ENCODE results near the gene VNN1. TPM values are rescaled to one million over a fixed set of nuclear protein-coding genes. Genes with fewer than 3 reads are reported as not detected.

The VNN1 gene
- total RNA-seq, 1 donor from 2014 or later: not detected

DNA sequence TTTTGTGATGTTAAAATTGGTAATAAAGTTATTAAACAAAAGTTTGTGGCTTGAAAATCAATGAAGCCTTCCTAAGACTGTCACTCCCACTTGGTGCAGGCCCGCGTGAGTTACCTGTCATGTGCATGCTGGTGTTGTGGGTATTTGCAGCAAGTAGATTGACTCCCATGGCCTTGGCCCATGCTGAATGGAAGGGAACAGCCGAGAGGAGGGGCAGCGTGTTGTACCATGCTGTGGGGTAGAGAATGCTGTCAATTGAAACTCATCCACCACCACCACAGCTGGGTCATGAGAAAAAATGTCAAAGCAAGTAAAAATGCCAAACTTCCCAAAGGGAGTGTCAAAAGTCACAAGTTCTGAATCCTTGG lies 12.7 kb upstream of the VNN1 start:
- H3K27ac Mint-ChIP-seq (ENCODE audit: unreplicated experiment): no peak overlapping the region
- H3K4me1 Mint-ChIP-seq (ENCODE audit: unreplicated experiment): no peaks in the 10 kb centered on the region
- H3K27me3 Mint-ChIP-seq (ENCODE audit: unreplicated experiment): peaks cover 14% of the 10 kb centered on the region
- H3K4me3 Mint-ChIP-seq (ENCODE audit: unreplicated experiment): no peak overlapping the region
- no peaks in the 10 kb centered on the region for H3K9me3 Mint-ChIP-seq (ENCODE audit: unreplicated experiment)
- no peaks in the 10 kb centered on the region for H3K36me3 Mint-ChIP-seq (ENCODE audit: unreplicated experiment)
- no peak for DNase-seq (ENCODE audit: extremely low spot score, unreplicated experiment)
- TF ChIP-seq CTCF (IDR thresholded peaks at IDR 0.05): no peak

DNA sequence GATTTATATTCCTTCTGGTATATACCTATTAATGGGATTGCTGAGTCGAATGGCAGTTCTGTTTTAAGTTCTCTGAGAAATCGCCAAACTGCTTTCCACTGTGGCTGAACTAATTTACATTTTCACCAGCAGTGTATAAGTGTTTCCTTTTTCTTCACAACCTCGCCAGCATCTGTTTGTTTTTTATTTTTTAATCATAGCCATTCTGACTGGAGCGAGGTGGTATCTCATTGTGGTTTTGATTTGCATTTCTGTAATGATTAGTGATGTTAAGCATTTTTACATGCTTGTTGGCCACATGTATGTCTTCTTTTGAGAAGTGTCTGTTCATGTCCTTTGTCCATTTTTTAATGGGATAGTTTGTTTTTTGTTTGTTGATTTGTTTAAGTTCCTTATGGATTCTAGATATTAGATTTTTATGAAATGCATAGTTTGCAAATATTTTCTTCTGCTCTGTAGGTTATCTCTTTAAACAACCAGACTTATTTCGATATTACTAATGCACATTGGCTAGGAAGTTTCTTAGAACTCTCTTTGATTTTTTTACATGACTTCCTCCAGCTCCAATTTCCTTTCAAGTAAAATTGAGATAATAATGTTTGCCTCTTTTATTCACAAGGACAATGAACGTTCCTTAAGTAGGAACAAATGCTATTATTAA lies 12.2 kb upstream of the VNN1 start:
- H3K27me3 Mint-ChIP-seq (ENCODE audit: unreplicated experiment): peaks cover 14% of the 10 kb centered on the region
- no peak for DNase-seq (ENCODE audit: extremely low spot score, unreplicated experiment)
- TF ChIP-seq CTCF (IDR thresholded peaks at IDR 0.05): no peak
- no peaks in the 10 kb centered on the region for H3K9me3 Mint-ChIP-seq (ENCODE audit: unreplicated experiment)
- H3K4me1 Mint-ChIP-seq (ENCODE audit: unreplicated experiment): no peaks in the 10 kb centered on the region
- H3K27ac Mint-ChIP-seq (ENCODE audit: unreplicated experiment): no peak overlapping the region
- H3K4me3 Mint-ChIP-seq (ENCODE audit: unreplicated experiment): no peak overlapping the region
- H3K36me3 Mint-ChIP-seq (ENCODE audit: unreplicated experiment): no peaks in the 10 kb centered on the region

DNA sequence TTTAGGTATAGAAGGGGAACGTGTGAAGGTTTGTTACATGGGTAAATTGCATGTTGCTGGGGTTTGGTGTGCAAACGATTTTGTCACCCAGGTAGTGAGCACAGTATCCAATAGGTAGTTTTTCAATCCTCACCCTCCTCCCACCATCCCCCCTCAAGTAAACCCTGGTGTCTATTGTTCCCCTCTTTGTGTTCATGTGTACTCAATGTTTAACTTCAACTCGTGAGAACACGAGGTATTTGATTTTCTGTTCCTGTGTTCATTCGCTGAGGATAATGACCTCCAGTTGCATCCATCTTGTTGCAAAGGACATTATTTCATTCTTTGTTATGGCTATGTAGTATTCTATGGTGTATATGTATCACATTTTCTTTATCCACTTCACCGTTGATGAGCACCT lies 11.6 kb upstream of the VNN1 start:
- Mint-ChIP-seq H3K27me3 (ENCODE audit: unreplicated experiment) (peaks cover 14% of the 10 kb centered on the region), H3K4me3 (ENCODE audit: unreplicated experiment) (no peak overlapping the region), H3K36me3 (ENCODE audit: unreplicated experiment) (no peaks in the 10 kb centered on the region), H3K9me3 (ENCODE audit: unreplicated experiment) (no peaks in the 10 kb centered on the region), H3K4me1 (ENCODE audit: unreplicated experiment) (no peaks in the 10 kb centered on the region), H3K27ac (ENCODE audit: unreplicated experiment) (no peak overlapping the region)
- DNase-seq (ENCODE audit: extremely low spot score, unreplicated experiment): no peak
- no peak for TF ChIP-seq CTCF (IDR thresholded peaks at IDR 0.05)

DNA sequence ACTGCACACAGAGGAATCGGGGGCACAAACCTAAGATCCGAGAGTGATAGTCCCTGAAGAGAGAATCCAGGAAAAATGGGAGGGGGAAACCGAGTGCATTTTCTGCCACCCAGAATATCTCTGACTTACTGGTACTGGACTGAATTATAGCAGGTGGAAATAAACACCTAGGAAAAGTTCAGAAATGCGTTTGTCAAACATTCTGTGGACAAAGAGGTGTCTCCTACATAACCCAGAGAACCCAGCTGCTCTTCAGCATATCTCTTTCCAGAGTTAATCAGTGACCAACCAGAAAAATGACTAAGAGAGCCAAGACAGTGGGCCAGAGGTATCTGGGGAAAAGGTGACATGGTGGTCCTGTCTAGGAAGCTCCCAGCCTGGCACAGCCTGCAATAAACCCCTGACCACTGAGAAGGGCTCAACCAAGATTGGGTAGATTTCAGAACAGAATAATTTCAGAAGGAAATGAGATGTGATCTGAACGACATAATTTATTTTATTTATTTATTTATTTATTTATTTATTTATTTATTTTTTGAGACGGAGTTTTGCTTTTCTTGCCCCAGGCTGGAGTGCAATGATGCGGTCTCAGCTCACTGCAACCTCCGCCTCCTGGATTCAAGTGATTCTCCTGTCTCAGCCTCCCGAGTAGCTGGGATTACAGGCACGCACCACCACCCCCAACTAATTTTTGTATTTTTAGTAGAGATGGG lies 6.0 kb upstream of the VNN1 start:
- Mint-ChIP-seq H3K27me3 (ENCODE audit: unreplicated experiment) (peaks cover 13% of the 10 kb centered on the region), H3K4me1 (ENCODE audit: unreplicated experiment) (no peaks in the 10 kb centered on the region), H3K27ac (ENCODE audit: unreplicated experiment) (no peak overlapping the region), H3K4me3 (ENCODE audit: unreplicated experiment) (no peak overlapping the region), H3K36me3 (ENCODE audit: unreplicated experiment) (no peaks in the 10 kb centered on the region), H3K9me3 (ENCODE audit: unreplicated experiment) (no peaks in the 10 kb centered on the region)
- TF ChIP-seq CTCF (IDR thresholded peaks at IDR 0.05): no peak
- no peak for DNase-seq (ENCODE audit: extremely low spot score, unreplicated experiment)

DNA sequence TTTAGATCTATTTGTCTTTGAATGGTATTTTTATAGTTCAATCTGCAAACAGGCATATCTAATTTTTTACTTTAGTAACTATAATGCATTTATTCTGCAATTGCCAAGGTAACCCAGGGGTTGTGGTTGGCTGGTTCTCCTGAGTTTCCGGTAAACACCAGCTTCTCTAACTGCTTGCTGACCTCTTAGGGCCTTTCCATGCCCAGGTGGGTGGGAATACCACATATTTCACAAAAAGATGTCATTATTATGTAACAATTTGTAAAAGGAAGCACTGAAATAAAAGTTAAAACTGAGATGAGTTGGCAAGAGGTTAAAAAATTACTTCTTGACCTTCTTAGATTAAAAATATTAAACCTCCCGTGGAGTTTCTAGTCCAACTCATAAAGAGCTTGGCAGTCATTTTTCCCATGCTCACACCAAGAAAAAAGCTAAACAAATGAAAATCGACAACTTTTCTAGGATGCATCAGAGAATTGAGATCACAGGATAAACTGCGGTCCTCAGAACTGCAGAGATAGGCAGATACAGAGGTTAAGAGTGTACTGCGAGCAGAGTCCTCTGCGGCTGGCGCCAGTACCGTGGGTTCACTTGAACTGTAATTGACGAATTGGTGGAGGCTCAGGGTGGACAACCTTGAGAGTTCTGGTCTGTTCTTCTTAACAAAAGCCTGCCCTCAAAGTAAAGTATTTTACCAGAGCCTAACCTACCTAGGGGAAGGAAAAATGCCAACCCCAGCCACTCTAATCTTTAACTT lies 2.2 kb upstream of the VNN1 start:
- Mint-ChIP-seq H3K27ac (ENCODE audit: unreplicated experiment) (no peak overlapping the region), H3K36me3 (ENCODE audit: unreplicated experiment) (no peaks in the 10 kb centered on the region), H3K4me3 (ENCODE audit: unreplicated experiment) (no peak overlapping the region), H3K4me1 (ENCODE audit: unreplicated experiment) (no peaks in the 10 kb centered on the region), H3K27me3 (ENCODE audit: unreplicated experiment) (peaks cover 5% of the 10 kb centered on the region), H3K9me3 (ENCODE audit: unreplicated experiment) (no peaks in the 10 kb centered on the region)
- TF ChIP-seq CTCF (IDR thresholded peaks at IDR 0.05): no peak
- DNase-seq (ENCODE audit: extremely low spot score, unreplicated experiment): no peak

Measured in osteocyte (in vitro differentiated cells).